Stimulated activated CD4-positive, alpha-beta T cell treated with anti-CD3 and anti-CD28 coated beads, Interleukin-4, amount 100 ng/mL, for 24 hours (primary cell): ENCODE results near the gene CAAP1.
"Not testable (repeated sequence)": the region's sequence is repeated elsewhere in the genome, so short reads cannot be mapped to it uniquely, and the experiment has no call there.

Experiments
- DNase-seq: peaks from one replicate; pipeline ENCODE4 v3.0.0-alpha.2; 2020

CAAP1 gene, protein sequence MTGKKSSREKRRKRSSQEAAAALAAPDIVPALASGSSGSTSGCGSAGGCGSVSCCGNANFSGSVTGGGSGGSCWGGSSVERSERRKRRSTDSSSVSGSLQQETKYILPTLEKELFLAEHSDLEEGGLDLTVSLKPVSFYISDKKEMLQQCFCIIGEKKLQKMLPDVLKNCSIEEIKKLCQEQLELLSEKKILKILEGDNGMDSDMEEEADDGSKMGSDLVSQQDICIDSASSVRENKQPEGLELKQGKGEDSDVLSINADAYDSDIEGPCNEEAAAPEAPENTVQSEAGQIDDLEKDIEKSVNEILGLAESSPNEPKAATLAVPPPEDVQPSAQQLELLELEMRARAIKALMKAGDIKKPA

DNA sequence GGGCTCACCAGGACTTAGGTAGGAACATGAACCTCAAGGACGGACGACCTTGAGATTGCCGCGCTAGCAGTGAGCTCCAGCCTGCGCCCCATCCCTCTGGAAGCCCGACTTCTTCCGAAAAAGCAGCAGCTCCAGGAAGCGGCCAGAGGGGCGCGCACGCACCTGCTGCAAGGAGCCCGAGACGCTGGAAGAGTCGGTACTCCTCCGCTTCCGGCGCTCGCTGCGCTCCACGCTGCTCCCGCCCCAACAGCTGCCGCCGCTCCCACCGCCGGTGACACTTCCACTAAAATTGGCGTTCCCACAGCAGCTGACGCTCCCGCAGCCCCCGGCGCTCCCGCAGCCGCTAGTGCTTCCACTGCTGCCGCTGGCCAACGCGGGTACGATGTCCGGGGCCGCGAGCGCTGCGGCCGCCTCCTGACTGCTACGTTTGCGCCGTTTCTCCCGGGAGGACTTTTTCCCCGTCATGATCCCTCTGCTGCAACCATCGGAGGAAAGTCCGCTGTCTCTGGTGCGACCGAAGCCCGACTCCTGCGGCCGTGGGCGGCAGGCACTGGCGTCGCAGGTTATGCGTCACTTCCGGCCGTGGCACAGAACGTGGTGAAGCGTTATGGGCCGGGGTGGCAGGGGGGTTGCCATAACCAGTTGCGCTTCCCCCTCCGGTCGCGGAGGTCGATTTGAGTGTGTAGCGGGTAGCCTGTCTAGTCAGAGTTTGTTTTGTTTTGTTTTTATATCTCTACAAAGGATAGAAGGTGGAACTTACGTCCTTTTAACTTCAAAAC lies at the start of gene CAAP1:
CAAP1 (minus strand) TSS at position 552 of the 779 bp plus-strand sequence; CDS start at position 465, 87 bp downstream.
- peak; percentile 96 for DNase-seq

DNA sequence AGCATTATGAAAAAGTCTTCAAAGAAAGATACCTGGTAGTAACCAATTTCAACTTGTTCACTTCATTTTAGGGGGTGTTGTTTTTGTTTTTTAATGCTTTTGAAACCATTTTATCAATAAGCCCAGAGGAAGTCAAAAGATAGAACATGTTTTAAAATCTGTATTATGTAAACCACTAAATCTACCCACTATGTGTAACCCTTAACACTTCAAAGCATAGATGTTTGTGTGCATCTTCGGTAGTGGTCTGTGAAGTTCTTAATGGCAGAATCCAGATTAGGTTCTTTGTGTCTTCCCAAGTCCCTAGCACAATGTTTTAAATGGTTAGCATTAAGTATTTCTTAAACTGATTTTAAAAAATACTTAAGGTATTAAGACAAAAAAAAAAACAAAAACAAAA lies 48.2 kb upstream of the CAAP1 start:
- DNase-seq, result no peak

DNA sequence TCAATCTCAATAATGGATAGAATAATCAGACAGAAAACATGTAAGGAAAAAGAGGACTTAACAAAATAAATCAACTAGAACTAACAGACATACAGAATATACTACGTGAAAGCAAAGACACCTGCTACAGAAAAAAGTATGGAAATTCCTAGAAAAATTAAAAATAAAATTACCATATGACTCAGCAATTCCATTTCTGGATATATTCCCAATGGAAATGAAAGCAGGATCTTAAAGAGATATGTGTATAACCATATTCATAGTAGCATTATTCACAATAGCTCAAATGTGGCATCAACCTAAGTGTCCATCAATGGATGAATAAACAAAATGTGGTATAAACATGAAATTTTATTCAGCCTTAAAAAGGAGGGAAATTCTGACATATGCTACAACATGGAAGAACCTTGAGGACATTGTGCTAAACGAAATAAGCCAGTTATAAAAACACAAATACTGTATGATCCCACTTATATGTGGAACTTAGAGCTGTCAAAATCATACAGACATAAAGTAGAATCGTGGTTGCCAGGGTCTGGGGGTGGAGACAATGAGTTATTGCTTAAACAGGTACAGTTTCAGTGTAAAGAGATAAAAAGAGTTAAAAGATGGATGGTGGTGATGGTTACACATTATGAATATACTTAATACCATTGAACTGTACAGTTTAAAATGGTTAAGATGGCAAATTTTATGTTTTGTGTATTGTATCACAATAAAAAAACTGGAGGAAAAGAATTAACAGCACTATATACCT lies 47.5 kb upstream of the CAAP1 start:
- DNase-seq, result no peak

DNA sequence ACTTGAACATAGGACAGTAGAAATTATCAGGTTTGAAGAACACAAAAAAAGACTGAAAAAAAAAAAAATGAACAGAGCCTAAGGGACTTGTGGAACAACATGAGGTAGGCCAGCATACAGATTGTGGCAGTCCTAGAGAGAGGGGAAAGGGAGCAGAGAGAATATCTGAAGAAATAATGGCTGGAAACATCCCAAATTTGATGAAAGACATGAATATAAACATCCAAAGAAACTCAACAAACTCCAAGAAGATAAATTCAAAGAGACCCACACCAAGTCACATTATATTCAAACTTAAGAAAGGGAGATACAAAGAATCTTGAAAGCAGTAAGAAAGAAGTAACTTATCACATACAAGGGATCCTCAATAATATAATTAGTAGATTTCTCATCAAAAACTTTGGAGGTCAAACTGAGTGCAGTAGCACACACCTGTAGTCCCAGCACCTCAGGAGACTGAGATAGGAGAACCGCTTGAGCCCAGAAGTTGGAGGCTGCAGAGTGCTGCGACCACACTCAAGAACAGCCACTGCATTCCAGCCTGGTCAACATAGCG lies 45.3 kb upstream of the CAAP1 start:
- DNase-seq, result no peak

DNA sequence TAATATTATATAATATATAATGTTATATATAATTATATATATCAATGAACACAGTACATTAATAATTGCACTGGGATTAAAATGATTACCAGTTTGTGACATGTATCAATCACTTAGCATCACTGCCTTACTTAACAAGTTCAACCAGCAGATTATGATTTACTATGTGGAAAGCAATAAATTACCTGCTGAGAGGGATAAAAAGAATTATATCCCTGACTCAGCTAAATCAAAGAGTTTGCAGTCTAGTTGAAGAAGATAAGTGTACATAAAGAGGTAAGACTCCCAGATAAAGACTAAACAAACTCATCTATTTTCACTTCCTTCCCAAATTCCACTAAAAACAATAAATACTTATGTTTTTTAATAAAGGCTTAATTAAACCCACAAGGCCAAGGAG lies 43.2 kb upstream of the CAAP1 start:
- no peak for DNase-seq

DNA sequence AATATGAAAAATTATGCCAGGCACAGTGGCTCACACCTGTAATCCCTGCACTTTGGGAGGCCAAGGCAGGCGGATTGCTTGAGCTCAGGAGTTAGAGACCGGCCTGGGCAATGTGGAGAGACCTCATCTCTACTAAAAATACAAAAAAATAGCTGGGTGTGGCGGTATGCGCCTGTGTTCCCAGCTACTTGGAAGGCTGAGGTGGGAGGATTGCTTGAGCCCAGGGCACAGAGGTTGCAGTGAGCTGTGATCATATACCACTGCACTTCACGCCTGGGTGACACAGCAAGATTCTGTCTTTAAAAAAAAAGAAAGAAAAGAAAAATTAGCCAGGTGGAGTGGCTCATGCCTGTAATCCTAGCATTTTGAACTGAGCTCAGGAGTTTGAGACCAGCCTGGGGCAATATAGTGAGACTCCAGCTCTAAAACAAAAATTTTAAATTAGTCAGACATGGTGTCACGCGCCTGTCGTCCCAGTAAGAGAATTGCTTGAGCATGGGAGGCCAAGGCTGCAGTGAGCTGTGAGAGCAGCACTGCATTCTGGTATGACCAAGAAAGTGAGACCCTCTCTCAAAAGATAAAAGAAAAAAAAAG lies 36.4 kb upstream of the CAAP1 start:
- no peak for DNase-seq

DNA sequence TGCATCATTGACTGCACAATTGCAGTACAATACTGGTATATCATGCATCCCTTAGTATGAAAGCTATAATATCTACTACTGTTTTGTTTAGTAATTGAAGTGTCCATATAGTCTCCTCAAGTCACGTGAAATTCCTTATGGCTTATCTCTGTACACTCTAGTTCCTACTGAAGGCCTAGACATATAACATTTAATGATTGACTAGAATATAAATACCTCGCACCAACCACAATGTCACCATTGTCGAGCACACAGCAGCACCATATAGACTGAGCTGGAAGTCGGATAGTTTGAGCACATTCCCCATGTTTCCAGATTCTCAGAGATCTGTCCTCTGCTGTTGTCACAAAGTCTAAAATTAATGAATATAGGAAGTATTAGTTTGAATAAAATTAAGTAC lies 33.0 kb upstream of the CAAP1 start:
- no peak for DNase-seq

DNA sequence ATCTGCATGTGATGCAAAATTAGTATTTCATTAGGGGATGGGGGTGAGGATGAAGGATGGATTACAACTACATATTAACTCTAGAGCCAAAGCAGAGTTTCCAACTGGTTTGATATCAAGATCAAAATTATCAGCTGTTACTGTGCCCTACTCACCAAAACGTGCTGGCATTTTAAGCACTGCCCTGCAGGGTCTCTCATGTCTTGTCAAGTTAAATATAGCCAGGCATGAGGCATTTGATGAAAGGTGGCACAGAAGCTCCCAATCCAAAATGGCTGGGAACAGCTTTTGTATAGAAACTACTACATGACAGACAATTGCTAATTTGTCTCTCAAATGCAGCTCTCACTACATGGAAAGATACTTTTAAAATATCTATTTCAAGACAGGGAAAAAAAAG lies 27.1 kb upstream of the CAAP1 start:
- DNase-seq, result no peak

DNA sequence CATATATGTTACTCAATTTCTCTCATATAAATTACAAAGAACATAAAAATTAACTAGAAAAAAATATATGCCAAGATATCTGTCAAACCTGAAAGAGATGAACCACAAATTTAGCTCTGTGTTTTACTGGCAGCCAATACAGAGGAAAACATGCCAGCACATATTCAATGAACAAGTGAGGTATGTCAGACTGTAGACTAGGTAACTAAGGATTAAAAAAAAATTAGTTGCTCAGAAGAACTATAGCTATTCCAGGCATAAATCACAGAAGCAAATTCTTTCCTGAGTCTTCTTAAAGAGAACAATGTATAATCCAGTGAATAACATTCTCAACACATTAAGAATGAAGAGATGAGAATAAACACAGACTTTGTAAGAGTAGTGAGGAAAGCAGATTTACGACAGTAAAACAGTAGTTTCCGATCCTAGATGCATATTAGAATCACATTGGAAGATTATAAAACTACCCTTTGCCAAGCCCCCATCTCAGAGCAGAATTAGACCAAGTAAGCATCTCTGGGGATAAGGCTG lies 20.6 kb upstream of the CAAP1 start:
- no peak for DNase-seq

DNA sequence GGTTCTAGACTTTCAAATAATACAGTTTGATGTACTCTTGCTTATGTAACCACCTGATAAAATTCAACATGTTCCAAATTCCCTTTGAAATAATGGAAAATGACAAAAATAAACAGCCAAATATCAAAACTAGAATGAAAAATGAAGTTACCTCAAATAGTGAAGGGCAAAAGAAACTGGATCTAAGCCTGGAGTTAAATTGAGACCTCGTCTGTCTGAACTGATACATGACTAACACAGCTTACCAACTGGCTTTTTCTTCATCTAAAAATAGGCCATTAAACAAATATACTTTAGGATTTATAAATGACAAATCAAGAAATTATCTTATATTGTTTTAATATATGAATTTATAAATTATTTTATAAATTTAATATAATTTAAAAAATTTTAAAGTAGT lies 12.1 kb upstream of the CAAP1 start:
- no peak for DNase-seq

DNA sequence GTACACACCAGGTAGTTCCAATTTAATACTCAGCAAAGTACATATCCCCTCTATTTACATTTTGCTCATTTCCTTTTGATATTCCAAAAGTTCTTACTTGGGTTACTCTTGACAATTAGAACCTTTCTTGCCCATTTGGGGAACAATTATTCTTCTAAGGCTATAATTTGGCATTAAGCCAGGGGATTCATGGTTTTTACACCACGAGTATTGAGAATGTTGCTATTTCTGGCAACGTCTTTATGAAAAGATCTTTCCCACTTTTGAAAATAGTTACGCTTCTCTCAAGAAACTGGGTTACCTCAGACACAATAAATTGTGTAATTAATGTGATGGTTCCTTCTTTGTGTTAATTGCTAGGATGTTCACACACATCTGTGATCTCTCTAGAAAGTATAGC lies 11.5 kb upstream of the CAAP1 start:
- DNase-seq, result no peak

DNA sequence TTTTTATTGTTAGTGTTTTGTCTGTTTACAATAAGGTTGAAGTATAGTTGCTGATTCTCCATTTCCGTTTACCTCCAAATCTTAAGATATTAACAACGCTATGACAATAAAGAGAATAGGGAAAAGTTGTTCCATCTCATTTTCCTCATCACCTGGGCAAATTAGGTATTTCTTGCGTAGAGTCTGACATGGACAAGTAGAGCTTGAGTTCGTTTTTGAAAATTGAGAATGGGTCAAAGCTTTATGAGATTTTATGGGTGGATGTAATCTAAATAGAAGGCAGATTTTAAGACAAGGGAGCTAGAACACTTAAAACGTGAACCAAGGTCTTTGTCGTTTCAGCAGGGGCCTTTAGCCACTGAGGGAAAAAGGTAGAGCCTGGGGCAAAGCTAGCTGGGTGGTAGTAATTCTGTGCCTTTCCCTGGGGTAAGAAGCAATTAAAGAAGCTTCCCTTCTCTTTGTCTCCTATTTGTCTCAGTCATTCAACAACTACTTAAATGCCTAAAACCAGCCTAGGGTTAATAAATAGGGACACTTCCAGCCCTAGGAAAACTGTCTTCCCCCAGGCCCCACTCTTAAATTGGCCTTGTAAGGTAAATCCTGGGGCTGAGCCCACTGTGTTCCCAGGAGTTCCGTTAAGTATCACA lies 551 bp upstream of the CAAP1 start:
- no peak for DNase-seq

DNA sequence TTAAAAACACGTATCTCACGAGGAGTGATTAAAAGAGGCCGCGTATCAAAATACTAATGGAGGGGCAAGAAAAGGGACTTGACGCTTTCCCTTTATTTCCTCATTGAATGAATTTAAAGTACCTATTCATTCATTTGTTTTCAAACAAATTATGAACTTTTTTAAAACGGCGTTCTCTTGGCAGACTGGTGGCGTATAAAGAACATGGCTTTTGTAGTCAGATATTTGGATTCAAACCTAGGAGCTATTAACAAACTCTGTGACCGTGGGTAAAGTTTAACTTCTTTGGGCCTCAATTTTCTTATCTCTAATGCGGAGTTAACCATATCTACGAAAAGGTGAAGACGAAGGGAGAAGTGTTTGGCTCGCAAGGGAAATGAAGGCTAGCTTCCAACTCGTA lies 876 bp downstream of the CAAP1 start:
- DNase-seq, result no peak

DNA sequence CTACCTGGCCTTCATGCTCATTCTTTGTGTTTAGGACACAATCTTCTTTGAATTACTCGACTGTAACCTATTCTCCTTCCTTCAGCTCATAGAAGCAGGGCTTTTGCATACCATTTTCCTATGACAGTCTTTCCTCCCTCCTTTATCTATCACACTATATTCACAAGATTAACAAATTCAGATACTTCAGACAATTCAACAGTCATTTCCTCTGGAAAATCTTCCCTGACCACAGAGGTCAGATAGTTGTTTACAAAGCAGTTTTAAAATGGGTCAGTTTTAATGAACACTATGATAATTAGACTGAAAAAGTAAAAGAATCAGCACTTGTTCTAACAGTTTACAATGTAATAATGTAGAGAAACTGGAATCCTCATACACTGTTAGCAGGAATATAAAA lies 4.3 kb downstream of the CAAP1 start:
- no peak for DNase-seq

DNA sequence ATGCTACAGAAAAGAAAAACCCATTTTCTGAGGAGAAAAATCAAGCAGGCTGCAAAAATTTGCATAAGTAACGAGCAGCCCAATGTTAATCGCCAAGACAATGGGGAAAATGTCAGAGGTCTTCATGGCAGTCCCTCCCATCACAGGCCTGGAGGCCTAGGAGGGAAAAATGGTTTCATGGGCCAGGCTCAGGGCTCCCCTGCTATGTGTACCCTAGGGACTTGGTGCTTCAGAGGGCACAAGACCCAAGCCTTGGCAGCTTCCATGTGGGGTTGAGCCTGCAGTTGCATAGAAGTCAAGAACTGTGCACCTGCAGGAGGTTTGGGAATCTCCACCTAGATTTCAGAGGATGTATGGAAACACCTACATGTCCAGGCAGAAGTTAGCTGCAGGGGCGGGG lies 10.4 kb downstream of the CAAP1 start:
- DNase-seq, result no peak

DNA sequence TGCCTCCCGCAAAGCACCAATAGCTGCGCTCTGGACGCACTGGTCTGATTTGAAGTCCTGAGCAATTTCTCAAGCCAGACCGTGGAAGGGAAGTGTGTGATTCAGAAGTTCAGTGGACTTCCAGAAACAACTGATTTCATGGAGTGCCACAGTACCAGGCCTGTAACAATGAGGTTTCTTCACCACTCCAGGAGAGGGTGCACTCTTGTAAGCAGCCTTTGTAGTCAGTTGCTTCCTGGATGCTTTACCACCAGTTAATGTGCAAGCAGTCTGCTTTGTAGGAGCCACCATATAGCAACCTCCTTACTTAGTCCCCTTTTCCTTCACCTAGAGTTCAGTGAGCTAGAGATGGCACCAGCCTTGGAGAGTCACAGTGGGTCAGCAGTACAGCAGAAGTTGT lies 12.3 kb downstream of the CAAP1 start:
- DNase-seq, result no peak

DNA sequence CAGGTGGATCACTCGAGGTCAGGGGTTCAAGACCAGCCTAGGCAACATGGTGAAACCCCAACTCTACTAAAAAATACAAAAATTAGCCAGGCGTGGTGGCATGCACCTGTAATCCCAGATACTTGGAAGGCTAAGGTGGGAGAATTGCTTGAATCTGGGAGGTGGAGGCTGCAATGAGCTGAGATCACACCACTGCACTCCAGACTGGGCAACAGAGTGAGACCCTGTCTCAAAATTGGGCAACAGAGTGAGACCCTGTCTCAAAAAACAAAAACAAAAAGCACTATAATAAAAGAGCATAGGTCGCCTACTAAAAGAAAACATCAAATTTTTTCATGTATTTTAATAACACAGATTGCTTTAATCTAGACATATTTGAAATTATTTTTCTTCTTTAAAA lies 17.4 kb downstream of the CAAP1 start:
- not testable (repeated sequence) for DNase-seq

DNA sequence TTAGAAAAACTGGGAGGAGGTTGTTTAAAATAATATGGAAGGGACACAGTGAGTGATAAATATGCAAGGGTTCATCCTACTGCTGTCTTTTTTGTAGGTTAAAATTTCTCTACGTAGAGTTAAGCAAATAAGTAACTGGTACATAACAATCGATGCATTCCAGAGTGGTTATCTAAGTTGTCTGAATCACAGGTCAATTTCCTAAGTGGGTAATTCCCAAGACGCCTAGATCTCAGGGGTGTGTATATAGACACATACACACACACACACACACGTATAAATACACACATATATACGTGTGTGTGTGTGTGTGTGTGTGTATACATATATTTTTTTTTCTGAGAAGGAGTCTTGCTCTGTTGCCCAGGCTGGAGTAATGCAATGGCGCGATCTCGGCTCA lies 22.3 kb downstream of the CAAP1 start:
- DNase-seq, result no peak

DNA sequence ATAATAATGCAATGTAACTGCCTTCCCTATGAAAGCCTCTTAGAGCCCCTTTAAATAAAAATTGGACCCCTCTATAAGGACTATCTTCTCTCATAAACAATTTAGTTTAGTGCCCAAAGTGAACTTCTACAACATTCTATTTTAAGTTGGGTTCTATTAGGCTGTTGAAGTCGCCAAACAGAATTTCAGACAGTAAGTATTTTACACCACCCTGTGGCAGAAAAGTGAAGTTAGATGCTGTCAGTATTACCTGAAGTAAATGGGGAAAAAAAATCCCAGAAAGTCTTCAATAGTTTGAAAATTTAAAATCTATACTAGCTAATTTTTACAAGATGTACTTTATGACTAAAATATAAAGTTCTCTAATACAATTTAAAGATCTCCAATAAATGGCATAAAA lies 29.5 kb downstream of the CAAP1 start:
- DNase-seq, result no peak

DNA sequence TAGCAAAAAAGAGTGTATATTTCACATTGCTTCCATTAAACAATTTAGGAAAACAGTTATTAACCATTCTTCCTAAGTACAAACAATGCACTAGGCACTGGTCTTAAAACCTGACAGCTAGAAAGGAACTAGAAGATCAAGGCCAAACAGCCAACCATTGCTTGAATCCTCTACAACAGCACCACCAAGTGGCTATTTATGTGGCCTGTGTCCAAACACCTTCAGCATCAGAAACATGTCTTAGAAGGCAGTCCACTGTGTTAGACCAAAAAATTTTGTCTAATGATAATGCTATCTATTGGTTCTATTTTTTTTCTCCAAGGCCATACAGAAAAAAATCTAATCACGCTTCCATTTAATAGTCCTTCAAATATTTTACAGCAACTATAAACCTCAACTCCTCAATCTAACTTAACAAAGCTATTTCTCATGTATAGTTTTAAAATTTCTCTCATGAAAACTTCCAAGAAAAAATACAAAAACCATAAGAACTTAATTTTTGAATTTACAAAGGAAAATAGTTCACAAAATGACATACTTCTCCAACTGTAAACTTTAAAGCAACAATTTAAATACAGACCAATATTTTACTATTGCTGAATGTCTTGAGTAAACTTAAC lies 36.1 kb downstream of the CAAP1 start:
- no peak for DNase-seq

DNA sequence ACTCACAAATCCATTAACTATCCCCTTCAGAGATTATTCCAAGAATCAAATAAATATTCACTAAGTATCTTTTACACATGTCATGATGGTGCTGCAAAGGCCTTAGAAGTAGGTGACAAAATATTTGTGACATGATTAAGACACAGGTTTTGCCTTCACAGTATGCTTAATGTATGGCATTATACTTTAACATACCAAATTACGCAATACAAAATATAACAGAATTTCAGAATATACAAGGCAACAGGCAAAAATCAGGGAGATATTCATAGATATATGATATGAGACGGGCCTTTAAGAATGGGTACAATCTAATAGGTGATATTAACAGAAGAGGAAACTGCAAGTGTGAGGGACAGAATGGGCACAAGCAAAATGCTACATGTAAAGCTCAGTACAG lies 41.6 kb downstream of the CAAP1 start:
- no peak for DNase-seq

DNA sequence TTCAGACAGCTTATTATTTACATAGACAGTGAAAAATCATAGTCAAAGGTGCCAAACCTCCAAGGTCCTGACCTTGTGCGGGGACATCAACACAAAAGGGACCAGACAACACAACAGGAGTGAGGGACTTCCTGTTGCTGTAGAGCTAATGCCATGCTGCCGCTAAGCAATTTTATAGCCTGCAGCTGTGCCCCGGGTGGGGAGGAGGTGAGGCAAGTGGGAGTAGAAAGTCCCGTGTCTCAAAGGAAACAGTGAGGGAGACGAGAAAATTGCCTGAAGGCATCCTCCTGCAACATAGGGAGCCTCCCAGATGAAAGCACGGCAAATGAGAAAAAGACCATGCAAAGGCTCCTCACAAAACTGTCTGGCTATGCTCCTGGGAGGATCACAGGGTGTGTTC lies 58.8 kb downstream of the CAAP1 start:
- no peak for DNase-seq
